Glutamatergic neuron (in vitro differentiated cells): Measurements from ENCODE around the gene CFAP65. TPM values are rescaled to one million over a fixed set of nuclear protein-coding genes. Genes with fewer than 3 reads are reported as not detected.

Source experiments
- DNase-seq: peaks from one replicate; pipeline ENCODE4 v3.0.0; 2022
- H3K27ac Mint-ChIP-seq: one replicate; pipeline ENCODE4 v1.8.0; 2020; ENCODE audit warnings: mild to moderate bottlenecking, mixed read lengths, inconsistent platforms; ENCODE audit not compliant: unreplicated experiment
- H3K27me3 Mint-ChIP-seq: one replicate; pipeline ENCODE4 v1.8.0; 2020; ENCODE audit warnings: mild to moderate bottlenecking, moderate library complexity, mixed read lengths, inconsistent platforms; ENCODE audit not compliant: unreplicated experiment
- H3K36me3 Mint-ChIP-seq: one replicate; pipeline ENCODE4 v1.8.0; 2020; ENCODE audit warnings: mild to moderate bottlenecking, mixed read lengths, inconsistent platforms; ENCODE audit not compliant: unreplicated experiment
- H3K4me1 Mint-ChIP-seq: one replicate; pipeline ENCODE4 v1.8.0; 2020; ENCODE audit warnings: mild to moderate bottlenecking, low read depth, mixed read lengths, inconsistent platforms; ENCODE audit not compliant: unreplicated experiment
- H3K4me3 Mint-ChIP-seq: one replicate; pipeline ENCODE4 v1.8.0; 2020; ENCODE audit warnings: mild to moderate bottlenecking, mixed read lengths, inconsistent platforms; ENCODE audit not compliant: unreplicated experiment
- H3K9me3 Mint-ChIP-seq: one replicate; pipeline ENCODE4 v1.8.0; 2020; ENCODE audit warnings: mild to moderate bottlenecking, moderate library complexity, mixed read lengths, inconsistent platforms; ENCODE audit not compliant: unreplicated experiment
- CTCF ChIP-seq: fragments of 200-600 bp; sonication (generic); IDR thresholded peaks from one replicate; pipeline ENCODE4 v1.5.0; 2021; ENCODE audit not compliant: partially characterized antibody, unreplicated experiment
- total RNA-seq: library from RNA; stranded (reverse); fragmentation: NEBNext Ultra II Directional; extraction: Animal tissue kit (Norgen Biotek cat#: 25700); gene quantifications from one replicate; pipeline ENCODE4 v1.2.1, GENCODE V29; 2021; ENCODE audit not compliant: unreplicated experiment

Gene CFAP65
- total RNA-seq, 1 donor from 2014 or later, result 1.1 TPM

- TF ChIP-seq CTCF, result peak; percentile 70
- no peak overlapping the region for H3K27ac Mint-ChIP-seq
- peak; percentile 90 for DNase-seq
- no peaks in the 10 kb centered on the region for H3K9me3 Mint-ChIP-seq
- H3K27me3 Mint-ChIP-seq, result peaks cover 16% of the 10 kb centered on the region
- peak overlapping the region; percentile 80 for H3K4me3 Mint-ChIP-seq
- no peaks in the 10 kb centered on the region for H3K36me3 Mint-ChIP-seq
- H3K4me1 Mint-ChIP-seq, result peaks cover 7% of the 10 kb centered on the region
Measured at GRCh38 chr2:219002395-219003266, 38.7 kb downstream of the CFAP65 start.

GRCh38 chr2:219001577-219002394, 39.5 kb downstream of the CFAP65 start:
- peak; percentile 49 for DNase-seq
- H3K27ac Mint-ChIP-seq, result no peak overlapping the region

GRCh38 chr2:219001100-219001576, 40.2 kb downstream of the CFAP65 start:
- H3K4me1 Mint-ChIP-seq, result peaks cover 7% of the 10 kb centered on the region
- peak overlapping the region; percentile 25 for H3K4me3 Mint-ChIP-seq
- no peak for DNase-seq
- no peaks in the 10 kb centered on the region for H3K9me3 Mint-ChIP-seq
- TF ChIP-seq CTCF, result no peak
- peaks cover 13% of the 10 kb centered on the region for H3K27me3 Mint-ChIP-seq
- no peak overlapping the region for H3K27ac Mint-ChIP-seq
- H3K36me3 Mint-ChIP-seq, result no peaks in the 10 kb centered on the region

More at GRCh38 chr2:219001577-219002394, 39.5 kb downstream of the CFAP65 start:
- Mint-ChIP-seq H3K9me3 (no peaks in the 10 kb centered on the region), H3K4me1 (peaks cover 7% of the 10 kb centered on the region), H3K4me3 (peak overlapping the region; percentile 49), H3K36me3 (no peaks in the 10 kb centered on the region), H3K27me3 (peaks cover 14% of the 10 kb centered on the region)
- no peak for TF ChIP-seq CTCF

GRCh38 chr2:219000569-219000960, 40.8 kb downstream of the CFAP65 start:
- no peak overlapping the region for H3K27ac Mint-ChIP-seq
- no peaks in the 10 kb centered on the region for H3K9me3 Mint-ChIP-seq
- DNase-seq, result no peak
- no peaks in the 10 kb centered on the region for H3K36me3 Mint-ChIP-seq
- H3K4me3 Mint-ChIP-seq, result no peak overlapping the region
- no peak for TF ChIP-seq CTCF
- peaks cover 15% of the 10 kb centered on the region for H3K27me3 Mint-ChIP-seq
- H3K4me1 Mint-ChIP-seq, result peaks cover 7% of the 10 kb centered on the region
